Stimulated activated CD8-positive, alpha-beta memory T cell treated with anti-CD3 and anti-CD28 coated beads, Interleukin-4, amount 100 ng/mL, for 48 hours (primary cell): ENCODE measurements around the gene RAP2B.
A peak's percentile ranks its signal among the peaks of the same experiment; 100 is the strongest.
"Not testable (repeated sequence)": the region's sequence is repeated elsewhere in the genome, so short reads cannot be mapped to it uniquely, and the experiment has no call there.

Experiments used
- DNase-seq: peaks from one replicate; pipeline ENCODE4 v3.0.0-alpha.2; 2020

RAP2B gene

DNA sequence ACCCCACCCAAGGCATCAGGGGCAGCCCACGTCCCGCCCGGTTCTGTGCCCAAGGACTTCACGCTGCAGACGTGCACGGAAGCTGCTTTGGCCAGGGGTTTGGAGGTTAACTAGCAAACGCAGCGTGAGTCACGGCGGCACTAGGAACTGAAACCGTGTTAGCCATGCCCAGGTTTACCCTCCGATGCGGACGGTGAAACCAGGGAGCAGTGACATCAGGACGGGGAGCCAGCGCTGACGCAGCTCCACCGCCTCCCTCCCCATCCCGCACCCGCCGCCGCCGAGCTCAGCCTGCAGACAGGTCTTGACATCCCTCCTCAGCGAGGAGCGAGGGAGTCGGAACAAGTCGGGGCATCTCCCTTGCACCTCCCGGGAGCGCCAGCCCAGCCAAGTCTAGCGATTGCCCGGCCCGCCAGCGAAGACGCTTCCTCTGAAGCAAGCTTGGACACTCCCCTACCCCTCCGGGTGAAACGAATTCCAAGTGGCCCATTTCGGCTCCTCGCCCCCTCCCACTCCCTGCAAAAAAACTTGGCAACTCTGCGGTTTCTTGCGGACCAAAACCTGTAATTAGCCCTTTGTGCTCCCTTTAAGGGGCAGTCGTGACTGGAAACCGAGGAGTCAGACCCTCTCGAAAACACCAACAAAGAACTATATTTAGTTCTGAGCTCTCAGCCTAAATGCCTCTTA lies 1.4 kb upstream of the RAP2B start:
- peak; percentile 84 for DNase-seq

- peak; percentile 88 for DNase-seq
Observed at GRCh38 chr3:153161138-153161713, 800 bp upstream of the RAP2B start.

- DNase-seq: peak; percentile 64
Observed at GRCh38 chr3:153162513-153163392, 727 bp downstream of the RAP2B start.

GRCh38 chr3:153163393-153163724 lies 1.3 kb downstream of the RAP2B start:
- no peak for DNase-seq

GRCh38 chr3:153163756-153164550 lies 1.9 kb downstream of the RAP2B start:
- no peak for DNase-seq

- DNase-seq: no peak
Observed at GRCh38 chr3:153165261-153165681, 3.2 kb downstream of the RAP2B start.

DNA sequence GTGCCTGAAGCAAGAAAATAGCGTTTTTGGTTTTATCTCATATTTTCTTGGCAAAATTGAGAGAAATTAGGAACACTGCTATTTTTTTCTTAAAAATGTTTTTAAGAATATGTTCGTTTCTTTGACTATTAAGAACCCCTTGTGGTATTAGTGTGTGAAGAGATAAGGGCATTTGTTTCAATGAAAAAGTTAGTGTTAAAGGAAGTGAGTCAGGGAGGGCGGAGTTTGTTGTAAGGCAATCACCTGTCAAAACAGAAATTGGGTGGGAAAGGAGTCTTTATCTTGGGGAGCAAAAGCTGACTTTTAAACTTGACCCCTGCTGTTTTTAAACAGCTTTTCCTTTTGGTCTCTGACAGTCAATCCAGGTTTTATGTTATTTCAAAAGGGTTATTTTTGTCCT lies 4.2 kb downstream of the RAP2B start:
- no peak for DNase-seq

GRCh38 chr3:153166796-153167195 lies 4.8 kb downstream of the RAP2B start:
- no peak for DNase-seq

DNA sequence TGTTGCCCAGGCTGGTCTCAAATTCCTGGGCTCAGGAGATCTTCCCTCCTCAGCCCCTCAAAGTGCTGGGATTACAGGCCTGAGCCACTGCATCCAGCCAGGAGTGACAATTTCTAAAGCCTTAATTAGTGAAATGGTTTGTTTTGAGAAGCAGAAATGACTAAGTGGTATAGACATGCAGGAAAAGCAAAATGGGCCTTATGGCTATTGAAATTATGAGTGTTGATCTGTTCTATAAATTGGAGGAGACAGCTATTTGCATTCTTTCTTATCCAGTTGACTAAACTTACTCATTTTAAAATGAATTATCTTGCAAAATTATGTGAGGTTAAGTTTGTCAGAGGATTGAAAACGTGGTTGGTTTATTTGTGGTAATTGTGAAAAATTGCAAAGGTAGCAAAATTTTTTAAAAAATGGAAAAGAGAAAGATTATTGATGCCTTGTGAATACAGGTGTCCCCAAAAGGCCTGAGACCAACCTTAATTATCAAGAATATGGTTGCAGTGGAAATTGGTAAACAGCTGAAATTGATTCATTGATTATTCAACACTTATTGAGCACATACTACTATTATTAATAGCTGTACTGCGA lies 7.9 kb downstream of the RAP2B start:
- no peak for DNase-seq

- DNase-seq: no peak
Observed at GRCh38 chr3:153171256-153171655, 9.2 kb downstream of the RAP2B start.

- no peak for DNase-seq
Observed at GRCh38 chr3:153171918-153172317, 9.9 kb downstream of the RAP2B start.

GRCh38 chr3:153172796-153173757 lies 11.1 kb downstream of the RAP2B start:
- DNase-seq: no peak

DNA sequence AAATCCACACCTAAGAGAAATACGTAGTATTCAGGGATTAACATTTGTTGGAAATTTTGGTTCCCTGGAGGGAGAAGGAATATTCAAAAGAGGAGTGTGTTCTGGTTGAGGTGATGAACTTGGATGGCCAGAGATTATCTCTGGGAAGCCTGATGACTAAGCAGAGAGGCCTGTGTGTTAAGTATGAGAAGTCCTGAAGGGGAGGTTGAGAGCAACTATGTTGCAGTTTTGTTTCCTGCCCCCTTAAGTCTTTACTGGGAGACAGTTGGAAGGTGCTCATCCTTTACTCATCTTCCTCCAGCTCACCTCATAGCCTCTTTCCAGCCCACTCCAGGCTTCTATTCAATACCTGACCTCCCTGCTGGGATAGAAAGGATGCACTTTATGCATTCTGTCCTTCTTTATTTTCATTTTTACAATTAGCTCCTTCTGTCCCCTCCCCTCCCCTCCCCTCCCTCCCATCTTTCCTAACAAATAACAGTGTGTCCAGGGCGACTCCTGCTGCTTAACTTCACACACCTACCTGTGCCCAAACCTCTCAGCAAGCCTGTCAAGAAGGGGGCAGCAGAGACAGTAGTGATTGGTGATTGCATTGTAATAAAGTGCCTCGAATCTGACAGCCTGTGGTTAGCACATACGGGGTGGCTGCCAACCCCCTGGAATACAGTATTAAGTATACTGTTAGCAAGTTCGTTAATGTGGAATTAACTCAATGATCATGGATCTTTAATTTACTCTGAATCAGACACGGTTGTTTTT lies 11.9 kb downstream of the RAP2B start:
- no peak for DNase-seq

GRCh38 chr3:153176197-153176596 lies 14.2 kb downstream of the RAP2B start:
- DNase-seq: no peak

GRCh38 chr3:153180860-153181372 lies 18.9 kb downstream of the RAP2B start:
- DNase-seq: no peak

GRCh38 chr3:153182501-153183293 lies 20.7 kb downstream of the RAP2B start:
- DNase-seq: no peak

- no peak for DNase-seq
Observed at GRCh38 chr3:153190923-153191322, 28.9 kb downstream of the RAP2B start.

DNA sequence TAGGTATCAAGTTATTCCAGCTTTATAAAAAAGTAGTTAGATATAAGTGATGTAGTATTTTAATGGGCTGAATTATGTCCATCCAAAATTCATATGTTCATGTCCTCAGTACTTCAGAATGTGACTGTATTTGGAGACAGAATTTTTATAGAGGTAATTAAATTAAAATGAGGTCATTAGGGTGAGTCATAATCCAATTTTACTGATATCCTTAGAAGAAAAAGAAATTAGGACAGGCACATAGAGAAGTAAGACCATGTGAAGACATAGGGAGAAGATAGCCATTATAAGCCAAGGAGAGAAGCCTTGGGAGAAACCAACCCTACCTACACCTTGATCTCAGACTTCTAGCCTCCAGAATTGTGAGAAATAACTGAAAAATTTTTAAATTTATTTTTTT lies 30.3 kb downstream of the RAP2B start:
- DNase-seq: no peak

DNA sequence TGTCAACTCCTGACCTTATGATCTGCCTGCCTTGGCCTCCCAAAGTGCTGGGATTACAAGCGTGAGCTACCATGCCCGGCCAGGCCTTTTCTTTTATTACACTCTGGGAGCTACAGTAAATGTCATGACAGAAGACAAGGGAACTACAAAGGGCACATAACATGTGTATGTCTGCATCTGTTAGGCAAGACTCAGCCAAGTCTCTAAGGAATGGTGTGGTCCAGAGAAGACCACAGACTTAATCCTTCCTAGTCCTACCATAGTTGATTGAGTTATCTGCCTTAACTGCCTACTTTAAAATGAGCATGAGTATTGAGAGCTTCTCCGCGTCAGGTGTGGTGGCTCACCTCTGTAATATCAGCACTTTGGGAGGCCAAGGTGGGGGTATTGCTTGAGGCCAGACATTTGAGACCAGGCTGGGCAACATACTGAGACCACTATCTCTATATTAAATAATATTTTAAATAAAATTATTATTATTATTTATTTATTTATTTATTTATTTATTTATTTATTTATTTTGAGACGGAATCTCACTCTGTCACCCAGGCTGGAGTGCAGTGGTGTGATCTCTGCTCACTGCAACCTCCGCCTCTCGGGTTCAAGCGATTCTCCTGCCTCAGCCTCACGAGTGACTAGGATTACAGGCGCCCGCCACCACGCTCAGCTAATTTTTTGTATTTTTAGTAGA lies 31.9 kb downstream of the RAP2B start:
- DNase-seq: not testable (repeated sequence)
